ENCODE data around the gene IFNA2.
A peak's percentile ranks its signal among the peaks of the same experiment; 100 is the strongest.
"Not testable (repeated sequence)": the region's sequence is repeated elsewhere in the genome, so short reads cannot be mapped to it uniquely, and the experiment has no call there.

IFNA2 gene

GRCh38 chr9:21385131-21385670 lies at the start of gene IFNA2:
TSS of gene IFNA2 (minus strand) at chr9:21385398. CDS start at chr9:21385329, 69 bp downstream.
- no peak for DNase-seq (ENCODE audit: low spot score)

GRCh38 chr9:21435015-21435383 lies 49.8 kb upstream of the IFNA2 start:
- not testable (repeated sequence) for DNase-seq (ENCODE audit: low spot score)

GRCh38 chr9:21434202-21435014 lies 49.2 kb upstream of the IFNA2 start:
- peak; percentile 72 for DNase-seq (ENCODE audit: low spot score)

GRCh38 chr9:21432672-21433425 lies 47.7 kb upstream of the IFNA2 start:
- DNase-seq (ENCODE audit: low spot score), result no peak

- DNase-seq (ENCODE audit: low spot score), result no peak
Measured at GRCh38 chr9:21429191-21429590, 44.0 kb upstream of the IFNA2 start.

GRCh38 chr9:21428235-21428634 lies 43.0 kb upstream of the IFNA2 start:
- DNase-seq (ENCODE audit: low spot score), result no peak

- DNase-seq (ENCODE audit: low spot score), result no peak
Measured at GRCh38 chr9:21415493-21416267, 30.5 kb upstream of the IFNA2 start.

- DNase-seq (ENCODE audit: low spot score), result no peak
Measured at GRCh38 chr9:21414220-21414940, 29.2 kb upstream of the IFNA2 start.

- no peak for DNase-seq (ENCODE audit: low spot score)
Measured at GRCh38 chr9:21413624-21414023, 28.4 kb upstream of the IFNA2 start.

GRCh38 chr9:21413151-21413550 lies 28.0 kb upstream of the IFNA2 start:
- peak; percentile 6 for DNase-seq (ENCODE audit: low spot score)

GRCh38 chr9:21412107-21412506 lies 26.9 kb upstream of the IFNA2 start:
- DNase-seq (ENCODE audit: low spot score), result no peak

GRCh38 chr9:21408817-21409216 lies 23.6 kb upstream of the IFNA2 start, which contains the start of gene IFNA8:
TSS of gene IFNA8 (plus strand) at chr9:21409117. CDS start at chr9:21409177, 60 bp downstream.
- no peak for DNase-seq (ENCODE audit: low spot score)

GRCh38 chr9:21404146-21404545 lies 18.9 kb upstream of the IFNA2 start:
- no peak for DNase-seq (ENCODE audit: low spot score)

- no peak for DNase-seq (ENCODE audit: low spot score)
Measured at GRCh38 chr9:21402386-21403251, 17.4 kb upstream of the IFNA2 start.

- no peak for DNase-seq (ENCODE audit: low spot score)
Measured at GRCh38 chr9:21399956-21400355, 14.8 kb upstream of the IFNA2 start.

GRCh38 chr9:21398955-21399489 lies 13.8 kb upstream of the IFNA2 start:
- DNase-seq (ENCODE audit: low spot score), result no peak

- DNase-seq (ENCODE audit: low spot score), result no peak
Measured at GRCh38 chr9:21395778-21396717, 10.8 kb upstream of the IFNA2 start.

GRCh38 chr9:21392270-21392669 lies 7.1 kb upstream of the IFNA2 start:
- peak; percentile 69 for DNase-seq (ENCODE audit: low spot score)

GRCh38 chr9:21383627-21384026 lies 1.6 kb downstream of the IFNA2 start:
- no peak for DNase-seq (ENCODE audit: low spot score)

Measured in RKO (cell line).